ENCODE results near the gene NR3C2.

DNA sequence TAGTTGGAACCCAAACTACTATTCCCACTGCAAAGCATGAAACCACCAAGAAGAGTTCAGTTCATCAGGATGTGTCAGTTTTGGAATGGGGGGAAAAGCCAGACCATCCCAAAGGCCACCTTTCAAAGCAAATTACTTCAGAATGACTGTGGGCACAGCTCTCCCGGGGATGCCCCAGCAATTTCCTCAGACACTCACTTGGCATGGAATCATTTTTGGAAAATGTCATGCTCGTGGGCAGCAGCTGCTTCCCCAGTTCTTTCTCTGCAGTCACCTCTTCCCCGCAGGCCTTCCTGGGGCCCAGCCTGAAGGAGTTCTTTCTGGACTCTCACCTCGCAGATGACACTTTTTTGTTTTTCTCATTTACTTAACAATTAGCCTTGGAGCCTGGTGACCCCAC is 350.3 kb downstream of the NR3C2 start:
- TF ChIP-seq, protein P1, sequence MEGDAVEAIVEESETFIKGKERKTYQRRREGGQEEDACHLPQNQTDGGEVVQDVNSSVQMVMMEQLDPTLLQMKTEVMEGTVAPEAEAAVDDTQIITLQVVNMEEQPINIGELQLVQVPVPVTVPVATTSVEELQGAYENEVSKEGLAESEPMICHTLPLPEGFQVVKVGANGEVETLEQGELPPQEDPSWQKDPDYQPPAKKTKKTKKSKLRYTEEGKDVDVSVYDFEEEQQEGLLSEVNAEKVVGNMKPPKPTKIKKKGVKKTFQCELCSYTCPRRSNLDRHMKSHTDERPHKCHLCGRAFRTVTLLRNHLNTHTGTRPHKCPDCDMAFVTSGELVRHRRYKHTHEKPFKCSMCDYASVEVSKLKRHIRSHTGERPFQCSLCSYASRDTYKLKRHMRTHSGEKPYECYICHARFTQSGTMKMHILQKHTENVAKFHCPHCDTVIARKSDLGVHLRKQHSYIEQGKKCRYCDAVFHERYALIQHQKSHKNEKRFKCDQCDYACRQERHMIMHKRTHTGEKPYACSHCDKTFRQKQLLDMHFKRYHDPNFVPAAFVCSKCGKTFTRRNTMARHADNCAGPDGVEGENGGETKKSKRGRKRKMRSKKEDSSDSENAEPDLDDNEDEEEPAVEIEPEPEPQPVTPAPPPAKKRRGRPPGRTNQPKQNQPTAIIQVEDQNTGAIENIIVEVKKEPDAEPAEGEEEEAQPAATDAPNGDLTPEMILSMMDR (IDR thresholded peaks at IDR 0.05): no peak
- TF ChIP-seq POLR2A (IDR thresholded peaks at IDR 0.05): no peak

All from tibial nerve (tissue), 3 donors.